ENCODE data around the gene HLA-B.

HLA-B gene

GRCh38 chr6:31368461-31368860, 11.5 kb upstream of the HLA-B start:
- Mint-ChIP-seq H3K9me3 (peaks cover 5% of the 10 kb centered on the region), H3K27ac (no peak overlapping the region), H3K4me3 (no peak overlapping the region), H3K27me3 (ENCODE audit: low read depth) (peaks cover 54% of the 10 kb centered on the region), H3K36me3 (ENCODE audit: low read depth) (peaks cover 3% of the 10 kb centered on the region), H3K4me1 (ENCODE audit: low read depth) (peaks cover 18% of the 10 kb centered on the region)

GRCh38 chr6:31366693-31367470, 9.9 kb upstream of the HLA-B start:
- H3K36me3 Mint-ChIP-seq (ENCODE audit: low read depth) = no peaks in the 10 kb centered on the region
- peaks cover 14% of the 10 kb centered on the region for H3K4me1 Mint-ChIP-seq (ENCODE audit: low read depth)
- H3K27me3 Mint-ChIP-seq (ENCODE audit: low read depth) = peaks cover 59% of the 10 kb centered on the region
- H3K4me3 Mint-ChIP-seq = peak overlapping the region; percentile 69
- peak overlapping the region; percentile 3 for H3K27ac Mint-ChIP-seq
- H3K9me3 Mint-ChIP-seq = peaks cover 1% of the 10 kb centered on the region

- peaks cover 1% of the 10 kb centered on the region for H3K36me3 Mint-ChIP-seq (ENCODE audit: low read depth)
- peaks cover 14% of the 10 kb centered on the region for H3K4me1 Mint-ChIP-seq (ENCODE audit: low read depth)
- no peak overlapping the region for H3K27ac Mint-ChIP-seq
- no peak overlapping the region for H3K4me3 Mint-ChIP-seq
- peaks cover 61% of the 10 kb centered on the region for H3K27me3 Mint-ChIP-seq (ENCODE audit: low read depth)
- peaks cover 1% of the 10 kb centered on the region for H3K9me3 Mint-ChIP-seq
These were observed 8.9 kb upstream of the HLA-B start for GRCh38 chr6:31365864-31366263.

- peaks cover 8% of the 10 kb centered on the region for H3K36me3 Mint-ChIP-seq (ENCODE audit: low read depth)
- H3K27me3 Mint-ChIP-seq (ENCODE audit: low read depth) = peaks cover 44% of the 10 kb centered on the region
- H3K4me3 Mint-ChIP-seq = no peak overlapping the region
- peaks cover 8% of the 10 kb centered on the region for H3K9me3 Mint-ChIP-seq
- H3K27ac Mint-ChIP-seq = no peak overlapping the region
- H3K4me1 Mint-ChIP-seq (ENCODE audit: low read depth) = peaks cover 21% of the 10 kb centered on the region
These were observed 6.8 kb upstream of the HLA-B start for GRCh38 chr6:31363811-31364210.

GRCh38 chr6:31362751-31363150, 5.8 kb upstream of the HLA-B start:
- no peak overlapping the region for H3K4me3 Mint-ChIP-seq
- peaks cover 31% of the 10 kb centered on the region for H3K4me1 Mint-ChIP-seq (ENCODE audit: low read depth)
- peaks cover 8% of the 10 kb centered on the region for H3K9me3 Mint-ChIP-seq
- H3K27me3 Mint-ChIP-seq (ENCODE audit: low read depth) = peaks cover 33% of the 10 kb centered on the region
- H3K27ac Mint-ChIP-seq = no peak overlapping the region
- H3K36me3 Mint-ChIP-seq (ENCODE audit: low read depth) = peaks cover 8% of the 10 kb centered on the region

- peaks cover 29% of the 10 kb centered on the region for H3K36me3 Mint-ChIP-seq (ENCODE audit: low read depth)
- peaks cover 35% of the 10 kb centered on the region for H3K4me1 Mint-ChIP-seq (ENCODE audit: low read depth)
- H3K27me3 Mint-ChIP-seq (ENCODE audit: low read depth) = peaks cover 23% of the 10 kb centered on the region
- no peak overlapping the region for H3K27ac Mint-ChIP-seq
- H3K4me3 Mint-ChIP-seq = no peak overlapping the region
- peaks cover 8% of the 10 kb centered on the region for H3K9me3 Mint-ChIP-seq
These were observed 2.6 kb upstream of the HLA-B start for GRCh38 chr6:31359581-31359980.

GRCh38 chr6:31358302-31358701, 1.3 kb upstream of the HLA-B start:
- peaks cover 8% of the 10 kb centered on the region for H3K9me3 Mint-ChIP-seq
- peak overlapping the region; percentile 99 for H3K27ac Mint-ChIP-seq
- H3K36me3 Mint-ChIP-seq (ENCODE audit: low read depth) = peaks cover 42% of the 10 kb centered on the region
- peak overlapping the region; percentile 95 for H3K4me3 Mint-ChIP-seq
- H3K27me3 Mint-ChIP-seq (ENCODE audit: low read depth) = peaks cover 16% of the 10 kb centered on the region
- H3K4me1 Mint-ChIP-seq (ENCODE audit: low read depth) = peaks cover 41% of the 10 kb centered on the region

- peaks cover 43% of the 10 kb centered on the region for H3K4me1 Mint-ChIP-seq (ENCODE audit: low read depth)
- H3K27me3 Mint-ChIP-seq (ENCODE audit: low read depth) = peaks cover 14% of the 10 kb centered on the region
- peak overlapping the region; percentile 95 for H3K4me3 Mint-ChIP-seq
- H3K36me3 Mint-ChIP-seq (ENCODE audit: low read depth) = peaks cover 46% of the 10 kb centered on the region
- H3K27ac Mint-ChIP-seq = peak overlapping the region; percentile 99
- peaks cover 8% of the 10 kb centered on the region for H3K9me3 Mint-ChIP-seq
These were observed 907 bp upstream of the HLA-B start for GRCh38 chr6:31357886-31358285.

GRCh38 chr6:31356216-31356945, 598 bp downstream of the HLA-B start:
- Mint-ChIP-seq H3K9me3 (peaks cover 8% of the 10 kb centered on the region), H3K27me3 (ENCODE audit: low read depth) (peaks cover 3% of the 10 kb centered on the region), H3K4me1 (ENCODE audit: low read depth) (peaks cover 54% of the 10 kb centered on the region), H3K4me3 (peak overlapping the region; percentile 95), H3K36me3 (ENCODE audit: low read depth) (peaks cover 55% of the 10 kb centered on the region), H3K27ac (peak overlapping the region; percentile 99)

GRCh38 chr6:31355583-31355948, 1.4 kb downstream of the HLA-B start:
- peaks cover 4% of the 10 kb centered on the region for H3K9me3 Mint-ChIP-seq
- peaks cover 51% of the 10 kb centered on the region for H3K36me3 Mint-ChIP-seq (ENCODE audit: low read depth)
- H3K4me1 Mint-ChIP-seq (ENCODE audit: low read depth) = peaks cover 56% of the 10 kb centered on the region
- no peaks in the 10 kb centered on the region for H3K27me3 Mint-ChIP-seq (ENCODE audit: low read depth)
- peak overlapping the region; percentile 95 for H3K4me3 Mint-ChIP-seq
- H3K27ac Mint-ChIP-seq = peak overlapping the region; percentile 83

- Mint-ChIP-seq H3K4me3 (peak overlapping the region; percentile 95), H3K4me1 (ENCODE audit: low read depth) (peaks cover 54% of the 10 kb centered on the region), H3K27ac (peak overlapping the region; percentile 83), H3K27me3 (ENCODE audit: low read depth) (no peaks in the 10 kb centered on the region), H3K36me3 (ENCODE audit: low read depth) (peaks cover 48% of the 10 kb centered on the region), H3K9me3 (no peaks in the 10 kb centered on the region)
These were observed 2.0 kb downstream of the HLA-B start for GRCh38 chr6:31354864-31355582.

- Mint-ChIP-seq H3K4me1 (ENCODE audit: low read depth) (peaks cover 51% of the 10 kb centered on the region), H3K9me3 (no peaks in the 10 kb centered on the region), H3K4me3 (peak overlapping the region; percentile 95), H3K27me3 (ENCODE audit: low read depth) (no peaks in the 10 kb centered on the region), H3K36me3 (ENCODE audit: low read depth) (peaks cover 48% of the 10 kb centered on the region), H3K27ac (peak overlapping the region; percentile 83)
These were observed 2.7 kb downstream of the HLA-B start for GRCh38 chr6:31354158-31354863.

GRCh38 chr6:31353384-31353945, 3.5 kb downstream of the HLA-B start:
- no peaks in the 10 kb centered on the region for H3K27me3 Mint-ChIP-seq (ENCODE audit: low read depth)
- H3K4me1 Mint-ChIP-seq (ENCODE audit: low read depth) = peaks cover 46% of the 10 kb centered on the region
- no peaks in the 10 kb centered on the region for H3K9me3 Mint-ChIP-seq
- H3K4me3 Mint-ChIP-seq = peak overlapping the region; percentile 95
- H3K27ac Mint-ChIP-seq = peak overlapping the region; percentile 55
- H3K36me3 Mint-ChIP-seq (ENCODE audit: low read depth) = peaks cover 48% of the 10 kb centered on the region

Measured in T-helper 1 cell treated with Interleukin-12 subunit alpha and Interleukin-12 subunit beta and Interleukin-4 antibody, amounts not matched to agents 30 μg/mL and 1 μg/mL, for 36 hours (primary cell).